ENCODE results near the gene FBN2. TPM values are rescaled to one million over a fixed set of nuclear protein-coding genes. Genes with fewer than 3 reads are reported as not detected.

FBN2 gene
- total RNA-seq, 3 donors from 2014 or later (not counting 1 experiment from before 2014, with no cell fraction given), result 0.31 to 0.70 (median 0.58) TPM

DNA sequence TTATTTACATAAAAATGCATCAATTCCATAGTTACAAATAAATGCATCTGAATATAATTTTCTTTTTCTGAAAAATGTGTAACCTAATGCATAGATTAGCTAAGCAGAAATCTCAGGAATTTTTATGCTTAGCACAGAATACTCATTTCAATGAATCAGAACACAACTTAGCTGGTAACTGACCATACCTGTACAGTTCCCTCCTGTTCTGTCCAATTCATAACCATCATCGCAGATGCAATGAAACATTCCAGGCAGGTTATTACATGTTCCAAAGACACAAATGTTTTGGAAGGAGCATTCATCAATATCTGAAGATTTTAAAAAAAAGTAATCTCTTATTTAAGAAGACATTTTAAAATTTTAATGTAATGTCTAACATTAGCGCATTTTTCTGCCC, 219.4 kb downstream of the FBN2 start:
- H3K27ac Mint-ChIP-seq, result no peak overlapping the region
- ATAC-seq, result no peak

DNA sequence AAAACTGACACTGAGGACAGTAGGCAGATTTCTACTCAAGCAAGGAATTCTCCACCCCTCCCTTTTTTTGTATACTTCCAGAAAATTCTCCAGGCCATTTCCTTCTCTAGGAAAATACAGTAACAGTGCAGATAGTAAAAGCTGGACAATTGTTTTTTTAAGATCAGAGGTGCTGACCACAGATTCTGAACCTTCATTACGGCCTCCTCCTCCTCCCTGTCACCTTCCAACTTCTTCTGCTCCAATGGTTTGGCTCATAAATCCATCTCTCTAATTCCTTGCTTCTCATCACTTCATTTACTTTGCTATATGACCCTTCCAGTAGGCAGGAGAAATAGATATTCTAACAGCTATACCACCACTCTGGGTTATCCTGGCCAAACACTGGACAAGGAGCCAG, 220.6 kb downstream of the FBN2 start:
- Mint-ChIP-seq H3K4me3 (no peak overlapping the region), H3K4me1 (no peaks in the 10 kb centered on the region), H3K36me3 (peaks cover 6% of the 10 kb centered on the region), H3K9me3 (peaks cover 10 to 11% of the 10 kb centered on the region in 2 donors), H3K27me3 (ENCODE audit: low read depth in 2 of 2) (no peaks in the 10 kb centered on the region), H3K27ac (no peak overlapping the region)
- TF ChIP-seq, protein P1, sequence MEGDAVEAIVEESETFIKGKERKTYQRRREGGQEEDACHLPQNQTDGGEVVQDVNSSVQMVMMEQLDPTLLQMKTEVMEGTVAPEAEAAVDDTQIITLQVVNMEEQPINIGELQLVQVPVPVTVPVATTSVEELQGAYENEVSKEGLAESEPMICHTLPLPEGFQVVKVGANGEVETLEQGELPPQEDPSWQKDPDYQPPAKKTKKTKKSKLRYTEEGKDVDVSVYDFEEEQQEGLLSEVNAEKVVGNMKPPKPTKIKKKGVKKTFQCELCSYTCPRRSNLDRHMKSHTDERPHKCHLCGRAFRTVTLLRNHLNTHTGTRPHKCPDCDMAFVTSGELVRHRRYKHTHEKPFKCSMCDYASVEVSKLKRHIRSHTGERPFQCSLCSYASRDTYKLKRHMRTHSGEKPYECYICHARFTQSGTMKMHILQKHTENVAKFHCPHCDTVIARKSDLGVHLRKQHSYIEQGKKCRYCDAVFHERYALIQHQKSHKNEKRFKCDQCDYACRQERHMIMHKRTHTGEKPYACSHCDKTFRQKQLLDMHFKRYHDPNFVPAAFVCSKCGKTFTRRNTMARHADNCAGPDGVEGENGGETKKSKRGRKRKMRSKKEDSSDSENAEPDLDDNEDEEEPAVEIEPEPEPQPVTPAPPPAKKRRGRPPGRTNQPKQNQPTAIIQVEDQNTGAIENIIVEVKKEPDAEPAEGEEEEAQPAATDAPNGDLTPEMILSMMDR (IDR thresholded peaks at IDR 0.05), result no peak
- Histone ChIP-seq H3K9me3 (ENCODE audit: control insufficient read depth, insufficient read depth, low read length) (no peaks in the 10 kb centered on the region), H3K27me3 (ENCODE audit: control insufficient read depth, insufficient read depth, low read length) (no peaks in the 10 kb centered on the region), H3K4me3 (ENCODE audit: low read length) (no peak overlapping the region), H3K36me3 (ENCODE audit: control insufficient read depth, insufficient read depth, low read length) (no peaks in the 10 kb centered on the region), H3K4me1 (ENCODE audit: control insufficient read depth, insufficient read depth, low read length) (no peaks in the 10 kb centered on the region), H3K27ac (ENCODE audit: low read length) (no peak overlapping the region)
- ATAC-seq (no peak), DNase-seq (no peak)
- WGBS (ENCODE audit: insufficient coverage), result 80% methylated on average over 1 of the region's 1 CpG
- intact Hi-C loops (cut with micrococcal nuclease), result no loop called here

More for the DNA sequence above, 219.4 kb downstream of the FBN2 start:
- TF ChIP-seq, protein P1 (IDR thresholded peaks at IDR 0.05), result no peak
- Mint-ChIP-seq H3K27me3 (ENCODE audit: low read depth in 2 of 2) (no peaks in the 10 kb centered on the region), H3K4me1 (no peaks in the 10 kb centered on the region), H3K36me3 (peaks cover 6% of the 10 kb centered on the region), H3K9me3 (peaks cover 6 to 11% of the 10 kb centered on the region in 2 donors), H3K4me3 (no peak overlapping the region)
- intact Hi-C loops (cut with micrococcal nuclease), result no loop called here
- WGBS (ENCODE audit: insufficient coverage), result 100% methylated on average over 1 of the region's 2 CpGs
- Histone ChIP-seq H3K4me3 (ENCODE audit: low read length) (no peak overlapping the region), H3K27me3 (ENCODE audit: control insufficient read depth, insufficient read depth, low read length) (no peaks in the 10 kb centered on the region), H3K9me3 (ENCODE audit: control insufficient read depth, insufficient read depth, low read length) (no peaks in the 10 kb centered on the region), H3K4me1 (ENCODE audit: control insufficient read depth, insufficient read depth, low read length) (no peaks in the 10 kb centered on the region), H3K36me3 (ENCODE audit: control insufficient read depth, insufficient read depth, low read length) (no peaks in the 10 kb centered on the region), H3K27ac (ENCODE audit: low read length) (no peak overlapping the region)
- no peak for DNase-seq

DNA sequence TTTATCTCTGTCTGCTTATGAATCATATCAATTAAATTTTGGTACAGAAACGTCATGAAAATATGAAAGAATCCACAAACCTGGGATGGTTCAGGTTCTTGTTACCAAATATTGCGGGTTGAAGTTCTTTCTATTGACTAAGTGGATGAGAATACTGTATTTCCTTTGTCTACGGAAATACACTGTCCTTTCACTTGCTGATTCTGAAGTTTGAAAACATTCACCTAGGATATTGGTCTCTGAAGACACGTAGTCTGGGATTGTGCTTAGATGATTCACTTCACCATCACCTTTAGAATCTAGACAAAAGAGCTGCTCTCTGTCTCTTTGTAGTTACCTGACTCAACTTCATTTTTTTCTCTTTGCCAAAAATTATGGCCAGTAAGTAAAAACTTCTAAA, 222.4 kb downstream of the FBN2 start:
- no peaks in the 10 kb centered on the region for H3K27me3 ChIP-seq (ENCODE audit: control insufficient read depth, insufficient read depth, low read length)
- no peaks in the 10 kb centered on the region for H3K9me3 ChIP-seq (ENCODE audit: control insufficient read depth, insufficient read depth, low read length)
- Mint-ChIP-seq H3K36me3 (peaks cover 6% of the 10 kb centered on the region), H3K9me3 (peaks cover 7 to 11% of the 10 kb centered on the region in 2 donors), H3K27me3 (ENCODE audit: low read depth in 2 of 2) (no peaks in the 10 kb centered on the region), H3K4me3 (no peak overlapping the region), H3K27ac (no peak overlapping the region), H3K4me1 (no peaks in the 10 kb centered on the region)
- TF ChIP-seq, protein P1 (IDR thresholded peaks at IDR 0.05), result no peak
- no peaks in the 10 kb centered on the region for H3K36me3 ChIP-seq (ENCODE audit: control insufficient read depth, insufficient read depth, low read length)
- H3K4me1 ChIP-seq (ENCODE audit: control insufficient read depth, insufficient read depth, low read length), result no peaks in the 10 kb centered on the region
- 92% methylated on average over 4 of the region's 4 CpGs for WGBS (ENCODE audit: insufficient coverage)
- ATAC-seq (no peak), DNase-seq (no peak)
- intact Hi-C loops (cut with micrococcal nuclease), result no loop called here
- no peak overlapping the region for H3K4me3 ChIP-seq (ENCODE audit: low read length)
- H3K27ac ChIP-seq (ENCODE audit: low read length), result no peak overlapping the region

DNA sequence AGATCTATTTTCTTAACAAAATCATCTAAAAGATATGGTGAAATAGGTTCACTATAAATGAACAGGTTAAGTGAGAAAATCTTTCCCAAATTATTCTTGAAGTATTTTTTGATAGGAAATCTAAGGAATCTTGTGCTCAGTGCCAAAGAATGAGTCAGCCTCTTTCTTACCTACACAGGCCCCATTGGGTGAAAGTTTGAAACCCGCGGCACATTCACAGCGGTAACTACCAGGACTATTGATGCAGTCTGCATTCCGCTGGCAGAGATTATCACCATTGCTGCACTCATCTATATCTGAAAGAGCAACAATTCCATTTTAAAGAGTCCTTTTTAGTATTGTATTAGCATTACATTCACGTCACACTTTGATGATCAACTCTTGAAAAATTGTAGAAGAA, 232.7 kb downstream of the FBN2 start:
- no peaks in the 10 kb centered on the region for H3K36me3 ChIP-seq (ENCODE audit: control insufficient read depth, insufficient read depth, low read length)
- intact Hi-C loops (cut with micrococcal nuclease), result no loop called here
- DNase-seq (no peak), ATAC-seq (no peak)
- no peak overlapping the region for H3K4me3 ChIP-seq (ENCODE audit: low read length)
- Mint-ChIP-seq H3K9me3 (no peaks in the 10 kb centered on the region), H3K4me1 (no peaks in the 10 kb centered on the region), H3K27me3 (ENCODE audit: low read depth in 2 of 2) (no peaks in the 10 kb centered on the region), H3K36me3 (no peaks in the 10 kb centered on the region), H3K27ac (no peak overlapping the region), H3K4me3 (no peak overlapping the region)
- H3K4me1 ChIP-seq (ENCODE audit: control insufficient read depth, insufficient read depth, low read length), result no peaks in the 10 kb centered on the region
- no peaks in the 10 kb centered on the region for H3K9me3 ChIP-seq (ENCODE audit: control insufficient read depth, insufficient read depth, low read length)
- no peaks in the 10 kb centered on the region for H3K27me3 ChIP-seq (ENCODE audit: control insufficient read depth, insufficient read depth, low read length)
- H3K27ac ChIP-seq (ENCODE audit: low read length), result no peak overlapping the region
- WGBS (ENCODE audit: insufficient coverage), result 94% methylated on average over 4 of the region's 5 CpGs
- TF ChIP-seq, protein P1 (IDR thresholded peaks at IDR 0.05), result no peak
